Erythroblast (primary cell): Measurements from ENCODE around the gene STK17B.

Experiments used
- DNase-seq, 2 experiments: peaks; one replicate each; lab custom pipeline; 2025; lab: John Stamatoyannopoulos, UW
- GATA1 ChIP-seq: IDR thresholded peaks from 2 replicates; pipeline ENCODE4 v1.6.1; 2011; ENCODE audit warnings: low read depth, mild to moderate bottlenecking, control low read depth, low read length, moderate library complexity
- POLR2A ChIP-seq: IDR thresholded peaks from 2 replicates; pipeline ENCODE4 v1.6.1; 2011; ENCODE audit warnings: mild to moderate bottlenecking, low read length

Gene STK17B

DNA sequence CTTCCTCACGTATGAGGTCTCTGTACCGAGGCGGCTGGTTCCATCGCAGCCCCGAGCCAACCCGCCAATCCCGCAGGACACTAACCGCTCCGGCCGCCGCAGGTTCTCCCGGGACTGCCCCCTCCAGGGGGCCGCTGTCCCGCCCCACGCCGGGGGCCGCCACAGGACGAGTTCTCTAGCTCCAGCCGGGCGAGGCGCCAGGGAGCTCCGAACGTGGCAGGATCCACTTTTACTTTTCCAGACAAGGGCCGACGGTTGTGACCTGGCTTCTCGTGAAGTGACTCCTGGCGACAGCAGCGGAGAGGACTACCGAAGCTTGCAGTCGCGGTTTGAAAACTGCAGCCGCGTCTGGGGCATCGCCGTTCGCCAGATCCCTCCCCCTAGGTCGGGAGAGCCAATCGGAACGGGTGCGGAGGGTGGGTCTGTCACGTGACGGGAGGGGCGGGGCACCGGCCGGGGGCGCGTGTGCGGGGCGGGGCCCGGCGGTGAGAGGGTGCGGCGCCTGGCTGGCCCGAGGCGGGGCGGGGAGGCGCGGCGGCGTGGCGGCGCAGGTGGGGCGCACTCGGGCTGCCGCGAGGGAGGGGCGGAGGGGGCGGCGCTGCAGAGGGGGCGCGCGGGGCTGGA, at the start of gene STK17B:
TSS of gene STK17B (minus strand) at position 331 of the 624 bp plus-strand sequence. CDS start 8,195 bp downstream, outside the sequence.
- TF ChIP-seq POLR2A (peak; percentile 96), GATA1 (no peak)
- peak; percentile 94 to 97 for DNase-seq

DNA sequence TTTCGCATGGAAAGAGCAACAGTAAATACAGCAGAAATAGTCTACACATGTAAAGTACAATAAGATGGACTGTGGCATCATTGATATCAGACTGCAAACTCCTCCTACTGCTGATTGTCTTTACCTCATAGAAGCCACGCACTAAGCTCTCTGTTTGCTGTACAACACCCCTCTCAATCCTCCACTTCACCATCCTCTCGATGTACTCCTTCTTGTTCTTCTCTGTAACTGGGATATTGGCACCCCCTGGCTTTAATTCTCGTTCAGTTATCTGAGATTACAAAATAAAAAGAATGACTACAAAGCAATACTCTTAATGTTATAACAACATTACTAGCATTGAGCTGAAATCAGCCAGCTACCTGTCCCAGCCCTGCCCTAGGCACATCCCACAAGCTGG, 49.3 kb upstream of the STK17B start:
- no peak for TF ChIP-seq GATA1
- no peak for TF ChIP-seq POLR2A
- no peak for DNase-seq

DNA sequence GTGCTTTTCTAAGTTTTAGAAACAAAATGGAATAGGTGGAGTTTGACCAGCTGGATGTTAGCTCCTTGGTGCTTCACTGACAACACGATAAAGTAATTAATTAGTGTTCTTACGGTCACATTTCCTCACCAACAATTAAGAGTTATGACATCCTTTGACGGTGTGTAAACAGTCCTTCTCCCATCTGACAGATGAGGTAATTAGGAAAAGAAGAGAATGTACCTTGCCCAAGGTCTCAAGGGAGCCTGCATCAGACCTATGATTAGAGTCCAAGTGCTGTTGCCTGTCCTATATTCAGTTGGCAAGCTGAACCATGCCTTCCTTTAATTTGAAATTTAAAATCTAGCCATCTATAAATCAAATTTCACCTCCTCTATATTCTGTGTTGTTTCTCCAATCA, 48.3 kb upstream of the STK17B start:
- TF ChIP-seq POLR2A (no peak), GATA1 (no peak)
- DNase-seq = no peak

DNA sequence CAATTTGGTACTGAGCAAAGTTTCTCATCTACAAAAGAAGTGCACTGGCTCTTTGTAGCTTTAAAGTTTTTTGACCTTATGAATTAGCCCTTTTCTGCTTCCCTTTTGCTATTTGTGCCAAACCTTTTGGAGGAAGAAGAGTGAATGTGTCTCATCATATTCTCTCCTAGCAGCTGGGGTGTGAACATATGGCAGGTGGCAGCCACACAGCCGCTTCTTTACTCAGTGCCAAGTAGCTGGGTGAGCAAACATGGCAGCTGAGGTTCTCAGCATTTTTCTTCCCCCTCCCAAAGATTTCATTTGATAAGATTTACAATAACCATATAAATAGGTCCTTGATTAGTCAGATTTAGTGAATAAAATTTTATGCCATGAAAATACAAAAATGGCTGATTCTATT, 46.7 kb upstream of the STK17B start:
- no peak for DNase-seq
- TF ChIP-seq POLR2A = no peak
- no peak for TF ChIP-seq GATA1

DNA sequence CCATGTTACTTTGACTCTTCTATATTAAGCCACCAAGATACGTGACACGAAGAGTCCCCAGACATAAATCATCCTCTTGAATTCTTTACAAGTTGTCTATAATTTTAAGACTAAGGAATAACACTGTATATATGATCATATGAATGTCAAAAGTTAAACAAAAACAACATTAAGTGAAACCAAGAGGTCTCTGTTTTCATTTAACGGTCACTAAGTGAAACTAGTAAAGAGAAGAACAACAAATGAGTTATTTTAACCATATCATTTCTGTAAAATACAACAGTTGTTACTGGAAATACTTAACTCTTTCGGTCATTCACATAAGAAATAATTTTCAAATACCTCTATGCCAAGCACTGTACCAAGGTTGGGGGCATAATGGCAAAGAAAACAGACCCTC, 45.7 kb upstream of the STK17B start:
- no peak for TF ChIP-seq GATA1
- TF ChIP-seq POLR2A = no peak

DNA sequence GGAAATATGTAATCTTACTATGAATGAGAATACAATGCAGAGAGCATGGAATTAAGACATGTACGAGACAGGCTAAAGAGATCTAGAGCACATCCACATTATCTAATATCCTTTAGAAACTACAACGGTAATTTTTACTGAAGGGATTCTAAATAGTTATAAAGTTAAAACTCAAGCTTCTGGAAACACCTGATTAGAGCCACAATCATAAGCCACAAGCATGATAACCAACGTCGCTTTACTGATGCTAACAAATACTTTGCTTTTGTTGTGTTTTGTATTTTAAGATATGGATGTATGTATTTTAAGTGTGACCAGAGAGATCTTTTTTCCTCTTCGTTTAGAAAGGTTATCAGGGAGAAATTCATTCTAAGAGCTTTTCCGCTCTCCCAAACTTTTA, 44.0 kb upstream of the STK17B start:
- DNase-seq = no peak
- TF ChIP-seq GATA1 = no peak
- no peak for TF ChIP-seq POLR2A

More for the DNA sequence above, 45.7 kb upstream of the STK17B start:
- no peak for DNase-seq

DNA sequence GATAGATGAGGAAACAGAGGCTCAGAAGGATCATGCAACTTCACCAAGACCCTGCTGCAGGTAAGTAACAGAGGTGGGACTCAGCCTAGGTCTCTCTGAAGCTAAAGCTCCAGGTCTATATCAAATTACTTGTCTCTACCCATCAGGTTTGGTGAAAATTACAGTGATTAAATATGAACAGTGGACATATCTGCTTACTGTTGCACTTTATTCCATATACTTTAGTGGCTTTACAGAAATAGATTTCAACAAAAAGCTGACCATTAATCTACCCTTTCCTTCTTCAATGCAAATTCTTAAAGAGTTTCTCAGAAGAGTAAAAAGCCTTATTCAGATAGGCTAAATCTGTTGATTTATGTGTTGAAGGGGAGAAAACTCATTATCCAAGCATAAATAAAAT, 42.8 kb upstream of the STK17B start:
- no peak for DNase-seq

DNA sequence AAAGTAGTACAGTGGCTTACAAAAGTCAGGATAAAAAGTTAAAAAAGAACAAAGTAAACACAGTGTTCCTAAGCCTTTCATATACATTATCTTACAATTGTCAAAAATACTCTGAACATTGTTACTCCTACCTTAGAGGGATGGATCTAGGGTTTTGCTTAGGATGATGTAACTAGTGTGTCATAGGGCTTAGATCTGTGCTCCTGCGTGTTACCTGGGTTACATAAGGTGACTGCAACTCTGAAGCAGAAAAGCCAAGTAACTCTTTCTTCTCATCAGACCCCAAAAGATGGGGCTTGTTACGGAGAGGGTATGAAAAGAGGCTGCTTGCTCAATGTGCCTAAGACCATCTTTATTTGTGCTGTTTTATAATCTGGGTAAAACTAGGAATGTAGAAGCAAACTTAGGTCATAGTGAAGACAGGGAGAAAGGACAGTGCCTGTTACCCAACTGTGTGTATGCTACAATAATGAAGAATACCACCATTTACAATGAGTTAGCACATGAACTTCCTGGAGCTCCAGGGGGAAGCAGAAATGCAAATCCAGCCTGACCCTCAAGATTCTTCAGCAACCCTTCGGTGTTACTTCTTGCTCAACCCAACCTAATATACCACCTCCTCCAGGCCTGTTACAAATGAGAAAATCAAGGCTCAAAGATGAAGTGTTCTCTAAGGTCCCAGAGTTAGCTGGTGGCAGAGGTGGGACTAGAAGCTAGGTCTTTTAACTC, 42.0 kb upstream of the STK17B start:
- peak in 1 of 2 experiments; percentile 33 for DNase-seq
- no peak for TF ChIP-seq GATA1
- no peak for TF ChIP-seq POLR2A

More for the DNA sequence above, 42.8 kb upstream of the STK17B start:
- no peak for TF ChIP-seq POLR2A
- no peak for TF ChIP-seq GATA1

DNA sequence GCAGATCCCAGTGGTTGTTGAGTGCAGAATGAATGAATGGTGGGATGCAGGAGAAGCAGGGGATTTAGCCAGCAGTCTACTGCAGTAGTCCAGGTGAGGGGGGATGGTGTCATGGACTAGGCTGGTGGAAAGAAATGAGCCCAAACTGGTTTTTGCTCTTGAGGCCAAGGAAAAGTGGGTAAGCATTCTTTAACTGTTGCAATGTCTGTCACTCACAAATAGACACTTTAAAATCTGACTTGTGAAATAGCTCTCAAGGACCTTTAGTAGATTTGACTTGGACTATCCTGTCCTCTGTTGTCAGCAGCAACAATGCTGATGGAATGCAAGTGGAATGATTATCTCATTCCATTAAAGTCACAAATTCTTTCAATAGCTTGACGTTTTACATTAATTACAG, 37.5 kb upstream of the STK17B start:
- no peak for DNase-seq

DNA sequence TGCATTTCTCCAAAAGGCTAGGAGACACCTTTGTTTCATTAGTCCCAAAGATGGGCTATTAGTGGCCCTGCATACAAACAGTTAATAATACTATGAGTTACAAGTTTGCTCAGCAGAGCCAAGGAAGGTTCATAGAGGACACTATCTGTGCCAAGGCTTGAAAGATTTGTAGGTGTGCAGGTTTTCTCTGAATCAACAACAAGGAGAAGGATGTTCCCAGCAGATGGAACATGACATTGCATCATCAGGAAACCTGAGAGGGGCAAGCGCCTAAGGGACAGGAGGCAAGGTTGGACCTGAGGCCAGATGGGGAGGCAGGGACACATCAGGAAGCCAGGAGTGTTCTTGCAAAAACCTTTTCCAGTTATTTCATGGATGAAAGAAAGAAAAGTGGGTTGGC, 35.4 kb upstream of the STK17B start:
- TF ChIP-seq POLR2A (no peak), GATA1 (no peak)
- DNase-seq = no peak

More for the DNA sequence above, 37.5 kb upstream of the STK17B start:
- no peak for TF ChIP-seq POLR2A
- no peak for TF ChIP-seq GATA1

DNA sequence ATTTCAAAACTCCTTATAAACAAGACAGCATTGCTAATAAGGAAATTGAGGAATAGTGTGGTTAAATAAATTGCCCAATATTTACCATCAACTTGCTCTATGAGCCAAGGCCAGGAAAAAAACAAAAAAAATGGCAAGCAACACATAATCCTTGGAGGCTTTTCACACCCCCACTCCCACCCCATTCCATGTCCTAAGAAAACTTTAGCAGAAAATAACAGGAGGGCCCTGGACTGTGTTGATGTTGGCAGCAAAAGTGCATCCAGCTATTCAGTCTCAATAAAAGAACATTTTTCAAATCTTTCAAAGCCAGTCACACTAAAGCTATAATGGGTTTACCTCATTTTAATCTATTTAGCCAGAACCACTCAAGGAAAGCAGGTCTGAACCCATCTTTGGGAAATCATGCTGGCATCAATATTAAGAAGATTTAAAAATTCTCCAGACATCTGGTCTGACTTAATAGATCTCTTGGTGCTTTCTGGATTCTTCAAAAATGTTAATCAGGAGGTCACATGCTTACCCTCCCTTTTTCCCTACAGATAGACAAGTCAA, 34.6 kb upstream of the STK17B start:
- DNase-seq = no peak

DNA sequence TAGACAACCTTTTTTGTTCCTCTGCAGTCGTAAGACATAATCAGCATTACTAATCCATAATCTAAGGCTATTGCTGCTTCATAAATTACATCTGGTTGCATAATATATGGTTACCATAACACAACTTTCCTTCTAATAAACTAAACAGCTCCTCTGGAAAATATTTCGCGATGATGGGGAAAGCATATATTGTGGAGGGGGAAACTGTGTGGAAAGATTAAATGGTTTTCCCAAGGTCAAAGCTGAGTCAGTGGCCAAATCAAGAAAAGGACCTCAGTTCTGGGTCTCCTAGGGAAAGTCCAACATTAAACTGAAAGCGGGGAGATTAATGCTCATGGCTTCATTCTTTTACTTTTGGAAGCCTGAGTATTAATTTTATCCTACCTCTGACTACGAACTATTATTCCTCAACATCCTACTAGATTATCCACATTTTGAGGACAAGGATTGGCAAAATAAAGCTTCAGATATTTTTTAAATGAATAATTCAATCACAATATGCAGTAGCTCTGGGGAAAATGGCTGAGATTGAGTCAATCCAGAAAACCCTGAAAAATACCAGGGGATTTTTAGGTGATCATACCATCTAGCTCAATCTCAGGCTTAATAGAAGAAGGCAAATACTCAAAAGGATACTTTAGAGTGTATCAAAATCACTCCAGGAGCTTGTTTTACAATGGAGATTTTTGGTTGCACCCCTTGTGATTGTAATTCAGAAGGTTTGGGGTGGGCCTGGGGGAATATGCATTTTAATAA, 33.8 kb upstream of the STK17B start:
- TF ChIP-seq POLR2A (no peak), GATA1 (no peak)
- DNase-seq = no peak

More for the DNA sequence above, 34.6 kb upstream of the STK17B start:
- TF ChIP-seq GATA1 (no peak), POLR2A (no peak)

DNA sequence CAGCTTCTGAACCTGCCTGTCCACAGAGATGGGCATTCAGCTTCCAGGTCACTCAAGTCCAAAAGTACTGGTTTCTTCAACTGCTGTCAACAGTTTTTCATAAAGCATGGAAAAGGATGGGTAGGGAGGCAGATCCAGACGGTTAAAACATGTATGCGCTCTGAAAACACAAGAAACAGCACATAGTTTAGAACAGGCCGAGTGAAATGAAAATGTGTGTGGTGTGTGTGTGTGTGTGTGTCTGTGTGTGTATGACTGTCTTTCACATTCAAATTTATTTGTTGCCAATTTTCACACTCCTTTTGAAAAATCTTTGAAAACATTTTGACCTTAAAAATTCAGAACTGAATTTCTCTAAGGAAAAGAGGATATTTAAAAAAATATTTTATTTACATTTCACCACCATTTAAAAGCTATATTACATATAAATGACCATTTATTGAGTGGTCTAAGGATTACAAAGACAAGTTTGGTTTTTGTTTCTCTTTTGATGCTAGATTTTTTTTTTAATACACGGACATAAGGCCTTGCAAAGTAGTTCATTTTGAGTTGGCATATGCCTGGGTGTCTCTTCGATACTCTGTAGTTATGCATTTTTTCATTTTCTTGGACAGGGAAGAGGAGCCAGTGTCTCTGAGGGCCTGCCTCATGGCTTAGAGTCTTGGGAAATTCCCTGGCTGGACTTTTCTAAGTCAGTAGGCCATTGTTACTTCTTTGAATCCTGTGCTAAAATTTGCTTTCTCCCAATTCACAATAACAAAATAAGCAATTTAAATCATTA, 30.0 kb upstream of the STK17B start:
- DNase-seq = no peak
- TF ChIP-seq POLR2A (no peak), GATA1 (no peak)

DNA sequence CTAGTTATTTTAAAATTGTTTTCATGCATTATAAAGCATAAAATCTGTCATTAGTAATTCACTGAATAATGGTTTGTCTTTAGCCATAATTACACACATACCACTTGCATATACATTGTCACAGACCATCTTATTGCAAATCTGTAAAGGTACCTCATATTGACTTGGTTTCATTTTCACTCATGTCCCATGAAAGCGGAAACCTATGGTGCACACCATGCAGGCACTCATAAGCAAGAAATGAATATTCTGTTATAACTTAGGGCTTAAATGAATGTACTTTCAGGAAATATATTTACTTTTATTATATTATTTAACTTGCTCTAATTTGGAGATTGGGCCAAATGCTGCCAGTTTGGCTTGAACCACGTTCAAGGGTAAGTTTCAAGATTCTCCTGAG, 29.2 kb upstream of the STK17B start:
- TF ChIP-seq GATA1 = no peak
- no peak for TF ChIP-seq POLR2A
- no peak for DNase-seq
